GM12891 (cell line): ENCODE measurements around the gene DNAJB8. TPM values are rescaled to one million over a fixed set of nuclear protein-coding genes. Genes with fewer than 3 reads are reported as not detected.

Experiments
- DNase-seq: peaks from one replicate; pipeline ENCODE4 v3.0.0; 2011; ENCODE audit warnings: low spot score; ENCODE audit not compliant: insufficient read length
- FAIRE-seq: peaks from 2 replicates; lab custom pipeline; 2011; peaks lifted over from hg19 to GRCh38; lab: Jason Lieb, UNC
- PAX5 ChIP-seq: IDR thresholded peaks from 2 replicates; pipeline ENCODE4 v1.6.1; 2011; ENCODE audit warnings: low read length, moderate library complexity, mild to moderate bottlenecking; ENCODE audit not compliant: insufficient read depth, severe bottlenecking
- POLR2A ChIP-seq: IDR thresholded peaks from 2 replicates; pipeline ENCODE4 v1.6.1; 2011; ENCODE audit warnings: low read depth, low read length, control low read depth
- POLR2AphosphoS5 ChIP-seq: IDR thresholded peaks from 2 replicates; pipeline ENCODE4 v1.6.1; 2011; ENCODE audit warnings: low read depth, low read length, control low read depth
- POU2F2 ChIP-seq: IDR thresholded peaks from 2 replicates; pipeline ENCODE4 v1.6.1; 2011; ENCODE audit warnings: low read depth, mild to moderate bottlenecking, control low read depth, low read length, moderate library complexity
- SPI1 ChIP-seq: IDR thresholded peaks from 2 replicates; pipeline ENCODE4 v1.6.1; 2011; ENCODE audit warnings: low read depth, low read length, control low read depth
- TAF1 ChIP-seq: IDR thresholded peaks from 2 replicates; pipeline ENCODE4 v1.6.1; 2011; ENCODE audit warnings: low read depth, low read length, control low read depth
- polyA plus RNA-seq: library from polyadenylated mRNA; unstranded; fragments of >200 nt; gene quantifications from one replicate; pipeline ENCODE4 v1.2.1, GENCODE V29; 2012; ENCODE audit warnings: low read depth, missing spikeins, inconsistent platforms; ENCODE audit not compliant: missing spikeins

Gene DNAJB8
- polyA plus RNA-seq: not detected

- TF ChIP-seq POLR2AphosphoS5: no peak
- TF ChIP-seq POU2F2: no peak
- FAIRE-seq (no peak), DNase-seq (no peak)
These were observed at the start of gene DNAJB8 for GRCh38 chr3:128466840-128467541. Gene DNAJB8, minus strand, starts transcription at chr3:128466890. Its CDS starts 3,645 bp downstream, at chr3:128463245.

GRCh38 chr3:128515967-128516366, 49.3 kb upstream of the DNAJB8 start:
- FAIRE-seq: no peak
- TF ChIP-seq POLR2AphosphoS5: no peak
- no peak for TF ChIP-seq POU2F2
- TF ChIP-seq SPI1: no peak
- no peak for TF ChIP-seq POLR2A
- TF ChIP-seq PAX5: no peak
- TF ChIP-seq TAF1: no peak
- no peak for DNase-seq

- FAIRE-seq (no peak), DNase-seq (no peak)
- TF ChIP-seq POU2F2 (no peak), SPI1 (no peak), POLR2A (no peak), POLR2AphosphoS5 (no peak), PAX5 (no peak), TAF1 (no peak)
These were observed 42.2 kb upstream of the DNAJB8 start for GRCh38 chr3:128508852-128509251.

- FAIRE-seq: no peak
- TF ChIP-seq POLR2A (no peak), POU2F2 (no peak), SPI1 (no peak), PAX5 (no peak), POLR2AphosphoS5 (no peak), TAF1 (no peak)
- DNase-seq: no peak
These were observed 40.1 kb upstream of the DNAJB8 start for GRCh38 chr3:128506754-128507153.

GRCh38 chr3:128505771-128506170, 39.1 kb upstream of the DNAJB8 start:
- no peak for DNase-seq
- no peak for FAIRE-seq

GRCh38 chr3:128504963-128505730, 38.5 kb upstream of the DNAJB8 start:
- DNase-seq: no peak
- TF ChIP-seq PAX5: no peak
- TF ChIP-seq POLR2A: no peak
- no peak for TF ChIP-seq POLR2AphosphoS5
- TF ChIP-seq SPI1: no peak
- no peak for TF ChIP-seq TAF1
- no peak for TF ChIP-seq POU2F2
- FAIRE-seq: no peak

More at GRCh38 chr3:128505771-128506170, 39.1 kb upstream of the DNAJB8 start:
- TF ChIP-seq POLR2A (no peak), PAX5 (no peak), POLR2AphosphoS5 (no peak), POU2F2 (no peak), SPI1 (no peak), TAF1 (no peak)

GRCh38 chr3:128504533-128504915, 37.8 kb upstream of the DNAJB8 start:
- FAIRE-seq (no peak), DNase-seq (no peak)
- TF ChIP-seq POU2F2 (no peak), POLR2A (no peak), SPI1 (no peak), TAF1 (no peak), POLR2AphosphoS5 (no peak), PAX5 (no peak)

- DNase-seq: no peak
- TF ChIP-seq SPI1 (no peak), POU2F2 (no peak), TAF1 (no peak), PAX5 (no peak), POLR2A (no peak), POLR2AphosphoS5 (no peak)
- no peak for FAIRE-seq
These were observed 37.3 kb upstream of the DNAJB8 start for GRCh38 chr3:128503751-128504532.

- TF ChIP-seq TAF1: no peak
- no peak for TF ChIP-seq PAX5
- TF ChIP-seq POLR2A: no peak
- TF ChIP-seq POU2F2: no peak
- TF ChIP-seq POLR2AphosphoS5: no peak
- no peak for TF ChIP-seq SPI1
- DNase-seq: no peak
- FAIRE-seq: no peak
These were observed 36.5 kb upstream of the DNAJB8 start for GRCh38 chr3:128503164-128503651.
